GM23338 (cell line): ENCODE results near the gene CD177. TPM values are rescaled to one million over a fixed set of nuclear protein-coding genes. Genes with fewer than 3 reads are reported as not detected.

Experiments
- ATAC-seq: fragments of 200-7000 bp; cut with Tn5 transposase; 3 replicates; pipeline ENCODE4 v1.9.1; 2020
- DNase-seq: peaks from one replicate; pipeline ENCODE4 v3.0.0-alpha.2; 2015; ENCODE audit warnings: low spot score
- H2AFZ ChIP-seq: fragments of 200-600 bp; sonication (generic); 2 replicates; pipeline ENCODE4 v1.8.0; 2016; ENCODE audit warnings: antibody characterized with exemption, mild to moderate bottlenecking, moderate library complexity
- H3F3A ChIP-seq: fragments of 200-600 bp; sonication (generic); replicated peaks from 2 replicates; pipeline ENCODE4 v1.8.0; 2017; ENCODE audit warnings: antibody characterized with exemption, mixed run types, low read depth
- H3K27ac ChIP-seq: fragments of 200-600 bp; sonication (generic); 2 replicates; pipeline ENCODE4 v1.6.1; 2016; ENCODE audit warnings: low read depth
- H3K27me3 ChIP-seq: fragments of 200-600 bp; sonication (generic); 2 replicates; pipeline ENCODE4 v1.8.0; 2016; ENCODE audit warnings: mild to moderate bottlenecking, mixed run types, moderate library complexity; ENCODE audit not compliant: insufficient read depth
- H3K36me3 ChIP-seq: fragments of 200-600 bp; sonication (generic); 2 replicates; pipeline ENCODE4 v1.8.0; 2016; ENCODE audit warnings: mild to moderate bottlenecking; ENCODE audit not compliant: insufficient read depth
- H3K4me1 ChIP-seq: fragments of 200-600 bp; sonication (generic); 2 replicates; pipeline ENCODE4 v1.8.0; 2016; ENCODE audit warnings: mild to moderate bottlenecking, moderate library complexity; ENCODE audit not compliant: insufficient read depth
- H3K4me2 ChIP-seq: fragments of 200-600 bp; sonication (generic); 2 replicates; pipeline ENCODE4 v1.7.1; 2017; ENCODE audit warnings: mixed run types
- H3K4me3 ChIP-seq: fragments of 200-600 bp; sonication (generic); 2 replicates; pipeline ENCODE4 v1.6.1; 2016; ENCODE audit warnings: mixed run types
- H3K79me2 ChIP-seq: fragments of 200-600 bp; sonication (generic); replicated peaks from 2 replicates; pipeline ENCODE4 v1.8.0; 2017; ENCODE audit warnings: mild to moderate bottlenecking; ENCODE audit not compliant: insufficient read depth
- H3K9me2 ChIP-seq: fragments of 200-600 bp; sonication (generic); 2 replicates; pipeline ENCODE4 v1.8.0; 2017; ENCODE audit not compliant: insufficient read depth
- H4K20me1 ChIP-seq: fragments of 200-600 bp; sonication (generic); replicated peaks from 2 replicates; pipeline ENCODE4 v1.8.0; 2017; ENCODE audit warnings: mild to moderate bottlenecking; ENCODE audit not compliant: insufficient read depth
- H3K27ac Mint-ChIP-seq: 2 replicates; pipeline ENCODE4 v1.8.0; 2020; ENCODE audit warnings: inconsistent platforms, mild to moderate bottlenecking, moderate library complexity, mixed read lengths
- H3K27me3 Mint-ChIP-seq: 3 replicates; pipeline ENCODE4 v1.8.0; 2022; ENCODE audit warnings: low read depth, mild to moderate bottlenecking, moderate library complexity, mixed read lengths, inconsistent platforms; ENCODE audit not compliant: insufficient read depth, poor library complexity
- H3K36me3 Mint-ChIP-seq: 3 replicates; pipeline ENCODE4 v1.8.0; 2021; ENCODE audit warnings: low read depth, mild to moderate bottlenecking, inconsistent platforms, moderate library complexity, mixed read lengths
- H3K4me1 Mint-ChIP-seq: 3 replicates; pipeline ENCODE4 v1.8.0; 2020; ENCODE audit warnings: mild to moderate bottlenecking, inconsistent platforms, mixed read lengths
- H3K4me3 Mint-ChIP-seq: 3 replicates; pipeline ENCODE4 v1.8.0; 2021; ENCODE audit warnings: moderate library complexity, mild to moderate bottlenecking, inconsistent platforms, mixed read lengths
- H3K9me3 Mint-ChIP-seq: 3 replicates; pipeline ENCODE4 v1.8.0; 2020; ENCODE audit warnings: moderate library complexity, mild to moderate bottlenecking, inconsistent platforms, mixed read lengths
- CREB1 ChIP-seq: fragments of 250-450 bp; sonication (Bioruptor Pico); IDR thresholded peaks from 2 replicates; pipeline ENCODE4 v1.5.0; 2020; ENCODE audit warnings: low read depth, mild to moderate bottlenecking, moderate library complexity
- ZNF114 ChIP-seq: fragments of 250-450 bp; sonication (Bioruptor Pico); IDR thresholded peaks from 2 replicates; pipeline ENCODE4 v1.5.0; 2020; ENCODE audit warnings: mild to moderate bottlenecking, moderate library complexity
- polyA plus RNA-seq: library from polyadenylated mRNA; unstranded; fragments of >200 nt; fragmentation: Nextera tagmentation; extraction: Ambion mirVana; gene quantifications from 2 replicates; pipeline ENCODE4 v1.2.1, GENCODE V29; 2016
- total RNA-seq: library from RNA; depleted of rRNA; stranded (reverse); fragments of >200 nt; shearing (Covaris generic); gene quantifications from 2 replicates; pipeline ENCODE4 v1.2.3, GENCODE V29; 2014
- TF ChIP-seq, protein P1 (sequence below): IDR thresholded peaks from one replicate; pipeline ENCODE4 v1.6.1; 2018; ENCODE audit warnings: antibody characterized with exemption; ENCODE audit not compliant: unreplicated experiment
- TF ChIP-seq, protein P2 (sequence below): fragments of 250-450 bp; sonication (Bioruptor Pico); IDR thresholded peaks from 2 replicates; pipeline ENCODE4 v1.5.0; 2020; ENCODE audit warnings: mild to moderate bottlenecking, moderate library complexity

CD177 gene
- total and polyA plus RNA-seq, 2 experiments from 2014 or later, result 0.50 to 0.90 TPM

DNA sequence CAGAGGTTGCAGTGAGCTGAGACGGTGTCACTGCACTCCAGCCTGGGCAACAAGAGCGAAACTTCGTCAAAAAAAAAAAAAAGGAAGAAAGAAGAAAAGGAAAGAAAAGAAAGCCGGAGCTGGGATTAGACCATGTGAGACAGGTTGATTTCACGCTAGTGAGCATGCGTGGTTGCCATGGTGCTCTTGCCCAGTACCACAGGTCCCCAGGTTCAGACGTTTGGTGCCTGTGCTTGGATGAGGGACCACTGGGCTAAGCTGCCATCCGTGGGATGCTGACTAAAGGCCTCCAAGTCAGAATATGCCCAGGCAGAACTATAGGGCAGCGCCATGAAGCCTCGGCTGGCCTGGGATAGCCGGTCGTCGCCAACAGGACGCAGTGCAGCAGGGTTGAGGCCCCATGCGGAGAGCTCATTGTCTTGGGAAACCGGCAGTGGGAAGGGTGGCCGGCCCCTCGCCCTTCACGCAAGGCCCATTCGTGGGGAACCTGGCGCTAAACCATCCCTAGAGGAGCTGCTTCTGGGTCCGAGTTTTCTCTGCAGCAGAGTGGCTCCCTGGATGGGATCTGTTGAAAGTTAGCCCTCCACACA lies 54.0 kb downstream of the CD177 start (continued):
- TF ChIP-seq, protein P1, sequence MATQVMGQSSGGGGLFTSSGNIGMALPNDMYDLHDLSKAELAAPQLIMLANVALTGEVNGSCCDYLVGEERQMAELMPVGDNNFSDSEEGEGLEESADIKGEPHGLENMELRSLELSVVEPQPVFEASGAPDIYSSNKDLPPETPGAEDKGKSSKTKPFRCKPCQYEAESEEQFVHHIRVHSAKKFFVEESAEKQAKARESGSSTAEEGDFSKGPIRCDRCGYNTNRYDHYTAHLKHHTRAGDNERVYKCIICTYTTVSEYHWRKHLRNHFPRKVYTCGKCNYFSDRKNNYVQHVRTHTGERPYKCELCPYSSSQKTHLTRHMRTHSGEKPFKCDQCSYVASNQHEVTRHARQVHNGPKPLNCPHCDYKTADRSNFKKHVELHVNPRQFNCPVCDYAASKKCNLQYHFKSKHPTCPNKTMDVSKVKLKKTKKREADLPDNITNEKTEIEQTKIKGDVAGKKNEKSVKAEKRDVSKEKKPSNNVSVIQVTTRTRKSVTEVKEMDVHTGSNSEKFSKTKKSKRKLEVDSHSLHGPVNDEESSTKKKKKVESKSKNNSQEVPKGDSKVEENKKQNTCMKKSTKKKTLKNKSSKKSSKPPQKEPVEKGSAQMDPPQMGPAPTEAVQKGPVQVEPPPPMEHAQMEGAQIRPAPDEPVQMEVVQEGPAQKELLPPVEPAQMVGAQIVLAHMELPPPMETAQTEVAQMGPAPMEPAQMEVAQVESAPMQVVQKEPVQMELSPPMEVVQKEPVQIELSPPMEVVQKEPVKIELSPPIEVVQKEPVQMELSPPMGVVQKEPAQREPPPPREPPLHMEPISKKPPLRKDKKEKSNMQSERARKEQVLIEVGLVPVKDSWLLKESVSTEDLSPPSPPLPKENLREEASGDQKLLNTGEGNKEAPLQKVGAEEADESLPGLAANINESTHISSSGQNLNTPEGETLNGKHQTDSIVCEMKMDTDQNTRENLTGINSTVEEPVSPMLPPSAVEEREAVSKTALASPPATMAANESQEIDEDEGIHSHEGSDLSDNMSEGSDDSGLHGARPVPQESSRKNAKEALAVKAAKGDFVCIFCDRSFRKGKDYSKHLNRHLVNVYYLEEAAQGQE, result no peak
- no peak for TF ChIP-seq CREB1 (CRISPR knock-in tag)

GRCh38 chr19:43408043-43408442 lies 54.6 kb downstream of the CD177 start:
- Mint-ChIP-seq H3K4me3 (no peak overlapping the region), H3K36me3 (peaks cover 5% of the 10 kb centered on the region), H3K9me3 (peaks cover 10% of the 10 kb centered on the region), H3K27ac (no peak overlapping the region), H3K27me3 (peaks cover 10% of the 10 kb centered on the region), H3K4me1 (peaks cover 6% of the 10 kb centered on the region; the same call in 1 of the 3 replicates)
- no peaks in the 10 kb centered on the region for H3K36me3 ChIP-seq
- H2AFZ ChIP-seq, result peak overlapping the region; percentile 76
- ATAC-seq, result peak; percentile 54
- TF ChIP-seq, protein P1, result no peak
- TF ChIP-seq, protein P2, sequence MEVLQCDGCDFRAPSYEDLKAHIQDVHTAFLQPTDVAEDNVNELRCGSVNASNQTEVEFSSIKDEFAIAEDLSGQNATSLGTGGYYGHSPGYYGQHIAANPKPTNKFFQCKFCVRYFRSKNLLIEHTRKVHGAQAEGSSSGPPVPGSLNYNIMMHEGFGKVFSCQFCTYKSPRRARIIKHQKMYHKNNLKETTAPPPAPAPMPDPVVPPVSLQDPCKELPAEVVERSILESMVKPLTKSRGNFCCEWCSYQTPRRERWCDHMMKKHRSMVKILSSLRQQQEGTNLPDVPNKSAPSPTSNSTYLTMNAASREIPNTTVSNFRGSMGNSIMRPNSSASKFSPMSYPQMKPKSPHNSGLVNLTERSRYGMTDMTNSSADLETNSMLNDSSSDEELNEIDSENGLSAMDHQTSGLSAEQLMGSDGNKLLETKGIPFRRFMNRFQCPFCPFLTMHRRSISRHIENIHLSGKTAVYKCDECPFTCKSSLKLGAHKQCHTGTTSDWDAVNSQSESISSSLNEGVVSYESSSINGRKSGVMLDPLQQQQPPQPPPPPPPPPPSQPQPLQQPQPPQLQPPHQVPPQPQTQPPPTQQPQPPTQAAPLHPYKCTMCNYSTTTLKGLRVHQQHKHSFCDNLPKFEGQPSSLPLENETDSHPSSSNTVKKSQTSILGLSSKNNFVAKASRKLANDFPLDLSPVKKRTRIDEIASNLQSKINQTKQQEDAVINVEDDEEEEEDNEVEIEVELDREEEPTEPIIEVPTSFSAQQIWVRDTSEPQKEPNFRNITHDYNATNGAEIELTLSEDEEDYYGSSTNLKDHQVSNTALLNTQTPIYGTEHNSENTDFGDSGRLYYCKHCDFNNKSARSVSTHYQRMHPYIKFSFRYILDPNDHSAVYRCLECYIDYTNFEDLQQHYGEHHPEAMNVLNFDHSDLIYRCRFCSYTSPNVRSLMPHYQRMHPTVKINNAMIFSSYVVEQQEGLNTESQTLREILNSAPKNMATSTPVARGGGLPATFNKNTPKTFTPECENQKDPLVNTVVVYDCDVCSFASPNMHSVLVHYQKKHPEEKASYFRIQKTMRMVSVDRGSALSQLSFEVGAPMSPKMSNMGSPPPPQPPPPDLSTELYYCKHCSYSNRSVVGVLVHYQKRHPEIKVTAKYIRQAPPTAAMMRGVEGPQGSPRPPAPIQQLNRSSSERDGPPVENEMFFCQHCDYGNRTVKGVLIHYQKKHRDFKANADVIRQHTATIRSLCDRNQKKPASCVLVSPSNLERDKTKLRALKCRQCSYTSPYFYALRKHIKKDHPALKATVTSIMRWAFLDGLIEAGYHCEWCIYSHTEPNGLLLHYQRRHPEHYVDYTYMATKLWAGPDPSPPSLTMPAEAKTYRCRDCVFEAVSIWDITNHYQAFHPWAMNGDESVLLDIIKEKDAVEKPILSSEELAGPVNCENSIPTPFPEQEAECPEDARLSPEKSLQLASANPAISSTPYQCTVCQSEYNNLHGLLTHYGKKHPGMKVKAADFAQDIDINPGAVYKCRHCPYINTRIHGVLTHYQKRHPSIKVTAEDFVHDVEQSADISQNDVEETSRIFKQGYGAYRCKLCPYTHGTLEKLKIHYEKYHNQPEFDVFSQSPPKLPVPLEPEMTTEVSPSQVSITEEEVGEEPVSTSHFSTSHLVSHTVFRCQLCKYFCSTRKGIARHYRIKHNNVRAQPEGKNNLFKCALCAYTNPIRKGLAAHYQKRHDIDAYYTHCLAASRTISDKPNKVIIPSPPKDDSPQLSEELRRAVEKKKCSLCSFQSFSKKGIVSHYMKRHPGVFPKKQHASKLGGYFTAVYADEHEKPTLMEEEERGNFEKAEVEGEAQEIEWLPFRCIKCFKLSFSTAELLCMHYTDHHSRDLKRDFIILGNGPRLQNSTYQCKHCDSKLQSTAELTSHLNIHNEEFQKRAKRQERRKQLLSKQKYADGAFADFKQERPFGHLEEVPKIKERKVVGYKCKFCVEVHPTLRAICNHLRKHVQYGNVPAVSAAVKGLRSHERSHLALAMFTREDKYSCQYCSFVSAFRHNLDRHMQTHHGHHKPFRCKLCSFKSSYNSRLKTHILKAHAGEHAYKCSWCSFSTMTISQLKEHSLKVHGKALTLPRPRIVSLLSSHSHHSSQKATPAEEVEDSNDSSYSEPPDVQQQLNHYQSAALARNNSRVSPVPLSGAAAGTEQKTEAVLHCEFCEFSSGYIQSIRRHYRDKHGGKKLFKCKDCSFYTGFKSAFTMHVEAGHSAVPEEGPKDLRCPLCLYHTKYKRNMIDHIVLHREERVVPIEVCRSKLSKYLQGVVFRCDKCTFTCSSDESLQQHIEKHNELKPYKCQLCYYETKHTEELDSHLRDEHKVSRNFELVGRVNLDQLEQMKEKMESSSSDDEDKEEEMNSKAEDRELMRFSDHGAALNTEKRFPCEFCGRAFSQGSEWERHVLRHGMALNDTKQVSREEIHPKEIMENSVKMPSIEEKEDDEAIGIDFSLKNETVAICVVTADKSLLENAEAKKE (CRISPR knock-in tag), result no peak
- no peak for TF ChIP-seq ZNF114 (CRISPR knock-in tag)
- H3K9me2 ChIP-seq, result no peaks in the 10 kb centered on the region
- H3K79me2 ChIP-seq, result no peaks in the 10 kb centered on the region
- no peak overlapping the region for H3K27ac ChIP-seq
- no peak overlapping the region for H3K4me2 ChIP-seq
- DNase-seq, result peak; percentile 13
- no peaks in the 10 kb centered on the region for H3K27me3 ChIP-seq
- H3K4me1 ChIP-seq, result no peaks in the 10 kb centered on the region
- no peak overlapping the region for H3K4me3 ChIP-seq
- 0 out of 2 replicates have a peak, but pooled peaks cover 3% of the 10 kb centered on the region for H3F3A ChIP-seq
- no peaks in the 10 kb centered on the region for H4K20me1 ChIP-seq
